ENCODE results near the gene COQ10A. TPM values are rescaled to one million over a fixed set of nuclear protein-coding genes. Genes with fewer than 3 reads are reported as not detected.

Gene COQ10A
- polyA plus RNA-seq, 1 experiment, result 14.1 TPM

- Histone ChIP-seq H3K36me3 (ENCODE audit: control insufficient read depth, insufficient read depth, low read length) (peaks cover 3% of the 10 kb centered on the region; the same call in 1 of the 2 replicates), H3K4me3 (ENCODE audit: low read depth, low read length) (no peak overlapping the region), H3K27me3 (ENCODE audit: control insufficient read depth, insufficient read depth, low read length) (no peaks in the 10 kb centered on the region)
- ChIA-PET POLR2A (no interaction called here), CTCF (no interaction called here)
- DNase-seq (ENCODE audit: low read depth), result no peak
- TF ChIP-seq CTCF (IDR thresholded peaks at IDR 0.05; ENCODE audit: insufficient read depth, low read depth, low read length), result no peak
These were observed 37.5 kb downstream of the COQ10A start for GRCh38 chr12:56304276-56304675.

GRCh38 chr12:56304872-56305590 is 38.3 kb downstream of the COQ10A start:
- DNase-seq (ENCODE audit: low read depth), result no peak
- CTCF ChIA-PET, result no interaction called here
- POLR2A ChIA-PET, result no interaction called here

GRCh38 chr12:56307221-56307965 is 40.7 kb downstream of the COQ10A start:
- H3K4me3 ChIP-seq (ENCODE audit: low read depth, low read length), result no peak overlapping the region
- peaks cover 11% of the 10 kb centered on the region for H3K36me3 ChIP-seq (ENCODE audit: control insufficient read depth, insufficient read depth, low read length)
- no peaks in the 10 kb centered on the region for H3K27me3 ChIP-seq (ENCODE audit: control insufficient read depth, insufficient read depth, low read length)
- TF ChIP-seq CTCF (IDR thresholded peaks at IDR 0.05; ENCODE audit: insufficient read depth, low read depth, low read length), result no peak
- CTCF ChIA-PET, result interaction anchor here (1.2 to 1.4 kb wide), 2 partner anchors 49 to 118 kb away, joined by 3 to 6 read pairs; partner anchors contain the start of genes ANKRD52 and SMARCC2
- POLR2A ChIA-PET, result no interaction called here
- DNase-seq (ENCODE audit: low read depth), result no peak

More at GRCh38 chr12:56304872-56305590, 38.3 kb downstream of the COQ10A start:
- Histone ChIP-seq H3K27me3 (ENCODE audit: control insufficient read depth, insufficient read depth, low read length) (no peaks in the 10 kb centered on the region), H3K4me3 (ENCODE audit: low read depth, low read length) (no peak overlapping the region), H3K36me3 (ENCODE audit: control insufficient read depth, insufficient read depth, low read length) (peaks cover 3% of the 10 kb centered on the region; the same call in 1 of the 2 replicates)
- no peak for TF ChIP-seq CTCF (IDR thresholded peaks at IDR 0.05; ENCODE audit: insufficient read depth, low read depth, low read length)

GRCh38 chr12:56308714-56309113 is 42.0 kb downstream of the COQ10A start:
- POLR2A ChIA-PET, result no interaction called here

More at GRCh38 chr12:56308714-56309113, 42.0 kb downstream of the COQ10A start:
- no peak overlapping the region for H3K4me3 ChIP-seq (ENCODE audit: low read depth, low read length)
- no peaks in the 10 kb centered on the region for H3K27me3 ChIP-seq (ENCODE audit: control insufficient read depth, insufficient read depth, low read length)
- TF ChIP-seq CTCF (IDR thresholded peaks at IDR 0.05; ENCODE audit: insufficient read depth, low read depth, low read length), result no peak
- peaks cover 11% of the 10 kb centered on the region for H3K36me3 ChIP-seq (ENCODE audit: control insufficient read depth, insufficient read depth, low read length)
- CTCF ChIA-PET, result interaction anchor here (0.7 to 1.4 kb wide), 4 partner anchors 25 to 119 kb away, joined by 3 to 6 read pairs (median 4); partner anchors contain the start of genes ANKRD52, PAN2 and SMARCC2
- no peak for DNase-seq (ENCODE audit: low read depth)
